HG03060 (cell line): Measurements from ENCODE around the gene PPP6R1.

Experiments
- ATAC-seq: cut with Tn5 transposase; IDR thresholded peaks from one replicate; pipeline ENCODE4 v1.9.1; 2021; ENCODE audit warnings: low read depth, moderate number of reproducible peaks; ENCODE audit not compliant: unreplicated experiment

The PPP6R1 gene

DNA sequence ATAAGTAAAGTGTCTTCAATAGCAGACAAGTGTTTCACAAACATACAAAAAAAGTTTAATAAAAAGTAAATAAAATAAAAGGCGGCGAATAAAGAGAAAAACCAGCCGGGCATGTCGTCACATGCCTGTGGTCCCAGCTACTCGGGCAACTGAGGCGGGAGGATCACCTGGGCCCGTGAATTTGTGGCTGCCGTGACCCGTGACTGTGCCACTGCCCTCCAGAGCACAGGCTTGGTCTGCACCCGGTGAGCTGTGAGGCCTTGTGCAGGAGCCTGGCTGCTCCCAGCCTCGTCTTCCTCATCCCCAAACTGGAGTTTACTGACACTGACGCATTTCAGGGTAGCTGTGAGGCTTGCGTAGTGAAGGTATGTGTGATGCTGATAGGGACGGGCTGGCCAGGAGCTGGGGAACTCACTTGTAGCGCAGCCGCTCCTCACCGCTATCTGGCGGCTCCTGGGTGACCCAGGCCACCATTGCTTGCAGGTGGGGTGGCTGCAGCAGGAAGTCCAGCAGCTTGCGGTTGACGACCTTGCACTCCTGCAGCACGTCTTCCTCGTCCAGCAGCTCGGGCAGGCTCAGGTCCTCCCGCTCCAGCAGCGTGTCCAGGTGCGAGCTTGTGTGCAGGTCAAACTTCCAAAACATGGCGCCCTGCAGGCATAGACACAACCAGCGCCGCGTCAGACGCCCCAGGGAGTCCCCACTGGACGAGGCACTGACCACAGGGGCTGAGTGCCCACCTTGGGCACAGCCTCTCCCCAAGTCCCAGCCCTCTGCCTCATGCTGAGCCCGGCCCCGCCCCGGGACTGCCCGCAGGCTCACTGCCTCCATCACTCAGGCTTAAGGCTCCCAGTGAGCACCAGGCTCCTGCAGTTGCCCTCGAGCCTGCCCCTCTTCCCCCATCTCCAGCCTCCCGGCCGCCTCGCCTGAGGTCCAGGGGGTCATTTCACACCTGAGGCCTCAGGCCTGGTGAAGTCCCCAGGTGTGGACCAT lies 12.1 kb downstream of the PPP6R1 start:
- no peak for ATAC-seq

DNA sequence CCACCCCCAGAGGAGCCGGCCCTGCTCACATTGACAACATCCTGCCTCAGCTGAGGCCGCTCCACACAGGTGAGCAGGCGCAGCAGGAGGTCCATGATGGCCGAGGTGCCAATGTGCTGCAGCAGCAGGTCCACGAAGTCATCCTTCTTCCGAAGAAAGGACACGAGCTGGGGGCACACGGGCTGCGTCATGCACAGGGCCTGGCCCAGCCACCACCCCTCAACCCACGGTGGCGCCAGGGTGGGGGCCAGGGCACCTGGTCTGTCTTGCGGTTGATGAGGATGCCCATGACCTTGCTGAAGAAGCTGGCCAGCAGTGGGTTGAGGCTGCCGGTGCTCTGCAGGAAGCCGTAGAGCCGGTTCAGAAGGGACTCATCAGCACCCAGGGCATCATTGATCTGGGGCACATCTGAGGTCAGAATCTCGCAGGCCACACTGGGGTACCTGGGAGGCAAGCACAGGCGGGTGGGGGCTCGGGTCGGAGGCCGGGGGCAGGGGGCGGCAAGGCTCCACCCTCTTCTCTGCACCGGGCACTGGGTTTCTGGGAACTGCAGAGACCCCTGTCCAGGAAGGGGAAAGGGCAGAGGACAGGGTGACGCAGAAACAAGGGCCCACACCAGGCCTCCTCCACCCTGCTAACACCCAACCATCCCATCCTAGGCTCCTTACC lies 13.4 kb downstream of the PPP6R1 start:
- ATAC-seq: no peak

DNA sequence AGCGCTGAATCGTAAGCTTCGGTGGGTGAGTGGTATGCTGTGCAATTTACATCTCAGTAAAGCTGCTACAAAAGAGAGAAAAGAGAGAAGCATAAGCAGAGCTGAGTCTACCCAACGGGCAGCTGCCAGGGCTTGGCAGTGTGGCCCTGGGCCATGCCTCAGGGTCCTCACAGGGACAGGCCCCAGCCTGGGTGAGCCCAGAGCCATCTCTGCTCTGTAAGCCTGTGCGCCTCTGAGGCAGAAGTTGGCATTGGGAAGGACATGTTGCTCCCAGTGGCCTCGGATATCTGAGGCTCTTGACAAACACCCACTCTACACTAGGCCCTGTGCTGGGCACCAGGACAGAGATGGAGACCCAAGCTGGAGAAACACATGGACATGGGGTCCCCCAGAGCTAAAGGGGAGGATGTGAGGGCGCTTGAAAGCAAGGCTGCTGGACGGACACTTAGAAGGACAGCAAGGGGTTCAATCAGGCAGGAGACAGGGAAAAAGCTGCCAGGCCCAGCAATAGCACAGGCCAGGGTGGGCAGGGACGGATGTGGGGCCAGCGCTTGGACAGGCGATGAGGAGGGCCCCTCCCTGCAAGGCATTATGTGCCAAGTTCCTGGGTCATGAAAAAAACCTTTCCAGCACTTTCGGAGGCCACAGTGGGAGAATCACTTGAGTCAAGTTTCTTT lies 14.7 kb downstream of the PPP6R1 start:
- ATAC-seq: no peak

DNA sequence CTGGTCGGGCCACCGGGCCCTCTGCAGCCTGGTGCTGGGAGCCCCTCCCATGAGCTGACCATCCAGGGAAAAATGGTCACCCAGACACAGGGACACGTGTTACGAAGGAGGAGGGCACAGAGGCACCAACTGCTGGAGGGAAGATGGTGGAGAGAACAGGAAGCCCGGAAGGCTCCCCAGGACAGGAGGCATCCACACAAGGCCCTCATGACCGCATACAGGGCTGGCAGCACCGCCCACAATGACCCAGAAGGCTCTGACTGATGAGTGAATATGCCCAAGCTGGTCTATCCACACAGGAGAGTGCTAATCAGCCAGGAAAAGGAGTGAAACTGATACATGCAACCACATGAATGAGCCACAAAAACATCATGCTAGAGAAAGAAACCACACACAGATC lies 16.3 kb downstream of the PPP6R1 start:
- ATAC-seq: no peak

DNA sequence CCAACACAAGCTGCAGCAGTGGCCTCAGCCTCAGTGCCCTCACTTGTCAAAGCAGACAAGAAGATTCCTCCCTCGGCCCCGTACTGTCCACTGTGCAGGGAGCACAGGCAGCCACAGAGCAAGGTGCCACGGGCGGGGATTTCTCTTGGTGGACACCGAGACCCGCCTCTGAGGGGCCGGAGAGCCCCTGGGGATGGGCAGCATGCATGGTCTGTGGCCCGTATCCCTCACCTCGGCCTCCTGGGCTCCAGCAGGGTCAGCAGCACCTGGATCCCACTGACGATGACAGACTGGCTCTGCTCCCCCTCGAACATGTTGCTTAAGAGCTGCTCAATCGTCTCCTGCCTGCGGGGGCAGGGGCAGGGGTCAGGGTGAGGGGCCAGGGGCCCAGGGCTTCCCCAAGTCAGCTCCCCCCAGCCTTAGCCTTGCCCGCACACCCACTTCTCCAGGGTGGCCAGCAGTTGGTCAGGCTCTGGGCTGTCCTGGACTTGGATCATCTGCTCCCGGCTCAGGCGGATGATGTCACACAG lies 16.8 kb downstream of the PPP6R1 start:
- ATAC-seq: no peak

DNA sequence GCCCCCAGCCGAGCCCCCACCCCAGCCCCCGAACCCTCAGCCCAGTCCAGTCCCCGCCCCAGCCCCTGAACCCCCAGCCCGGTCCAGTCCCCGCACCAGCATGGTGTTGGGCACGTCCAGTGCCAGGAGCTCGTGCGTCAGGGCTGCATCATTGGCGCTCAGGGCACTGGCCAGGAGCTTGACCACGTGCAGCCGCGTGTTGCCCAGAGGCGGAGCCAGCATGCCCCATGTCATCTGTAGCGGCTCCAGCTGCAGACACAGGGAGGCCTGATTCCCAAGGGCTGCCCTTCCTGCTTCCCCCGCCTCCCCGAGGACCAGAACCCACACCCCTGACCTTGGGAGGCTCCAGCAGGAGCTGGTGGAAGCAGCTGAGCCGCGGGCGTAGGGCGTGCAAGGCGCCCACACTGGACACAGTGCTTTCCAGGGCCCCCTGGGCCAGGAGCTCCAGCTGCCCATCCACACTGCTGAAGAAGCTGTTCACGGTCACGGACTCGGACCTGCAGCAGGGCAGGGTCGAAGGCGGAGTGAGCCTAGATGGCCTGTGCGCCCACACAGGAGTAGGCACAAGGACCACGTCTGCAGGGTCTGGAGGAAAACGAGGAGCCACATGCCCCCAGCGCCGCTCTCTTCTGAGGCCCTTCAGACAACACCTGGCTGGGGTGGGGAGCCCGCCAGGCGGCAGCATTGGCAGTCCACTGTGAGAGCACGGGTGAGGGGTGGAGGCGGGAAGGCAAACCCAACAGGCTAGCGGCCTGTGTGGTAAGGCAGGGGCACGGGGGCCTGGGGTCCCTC lies 17.5 kb downstream of the PPP6R1 start:
- no peak for ATAC-seq

DNA sequence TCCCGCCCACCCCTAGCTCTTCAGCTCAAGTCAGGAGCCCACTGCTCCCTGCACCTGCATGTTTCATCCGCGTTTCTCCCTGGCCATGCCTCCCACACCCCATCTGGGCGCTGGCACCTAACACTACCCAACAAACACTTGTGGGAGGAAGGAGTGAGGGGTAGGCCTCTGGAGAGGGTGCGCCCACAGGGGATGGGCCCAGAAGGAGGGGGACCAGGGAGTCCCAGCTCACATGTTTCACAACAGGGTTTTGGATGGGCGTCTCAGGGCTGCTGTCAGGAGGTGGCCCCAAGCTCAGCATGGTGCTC lies 18.1 kb downstream of the PPP6R1 start:
- ATAC-seq: no peak

DNA sequence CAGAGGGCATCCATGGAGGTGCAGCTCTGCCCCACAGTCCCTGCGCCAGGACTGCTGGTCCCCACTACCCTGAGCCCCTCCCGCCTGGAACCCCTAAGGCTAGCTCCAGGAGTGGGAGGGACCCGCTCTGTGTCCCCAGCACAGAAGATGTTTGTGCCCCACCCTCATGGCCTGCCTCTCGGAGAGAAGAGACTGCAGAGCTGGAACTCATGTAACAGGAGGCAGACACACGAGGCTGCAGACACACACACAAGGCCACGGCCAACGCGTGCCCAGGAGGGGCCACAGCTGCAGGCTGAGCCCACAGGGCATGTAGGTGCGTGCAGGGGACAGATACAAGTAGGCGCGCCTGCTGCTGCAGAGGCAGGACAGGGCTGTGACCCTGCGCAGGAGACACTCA lies 19.8 kb downstream of the PPP6R1 start:
- ATAC-seq: no peak

DNA sequence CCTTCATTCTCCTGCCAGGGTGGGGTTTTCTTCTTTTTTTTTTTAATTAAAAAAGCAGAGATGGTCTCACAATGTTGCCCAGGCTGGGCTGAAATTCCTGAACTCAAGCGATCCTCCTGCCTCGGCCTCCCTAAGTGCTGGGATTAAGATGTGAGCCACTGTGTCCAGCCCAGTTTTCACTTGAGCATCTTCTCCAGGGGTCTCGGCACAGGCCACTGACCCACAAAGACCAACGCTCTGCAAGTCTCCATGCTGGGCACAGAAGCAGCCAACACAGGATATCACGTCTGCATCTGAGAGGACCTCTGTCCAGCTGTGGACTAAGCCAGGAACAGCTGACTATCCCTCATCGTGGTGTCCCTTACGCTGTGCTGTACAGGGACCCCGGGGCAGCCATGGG lies 20.8 kb downstream of the PPP6R1 start:
- no peak for ATAC-seq

DNA sequence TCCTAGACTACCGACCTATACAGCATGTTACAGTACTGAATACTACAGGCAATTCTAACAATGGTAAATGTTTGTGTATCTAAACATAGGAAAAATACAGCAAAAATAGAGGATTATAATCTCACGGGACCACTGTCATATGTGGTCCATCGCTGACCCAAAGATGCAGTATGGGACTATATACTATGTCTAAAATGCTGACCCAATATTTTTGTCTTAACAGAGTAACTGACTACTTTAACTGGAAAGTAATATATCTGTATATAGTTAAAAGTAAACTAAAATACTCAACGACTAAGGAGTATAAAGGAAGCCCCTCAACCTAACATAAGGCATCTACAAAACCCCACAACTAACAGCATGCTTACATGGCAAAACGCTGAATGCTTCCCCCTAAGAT lies 25.8 kb downstream of the PPP6R1 start:
- ATAC-seq: no peak

DNA sequence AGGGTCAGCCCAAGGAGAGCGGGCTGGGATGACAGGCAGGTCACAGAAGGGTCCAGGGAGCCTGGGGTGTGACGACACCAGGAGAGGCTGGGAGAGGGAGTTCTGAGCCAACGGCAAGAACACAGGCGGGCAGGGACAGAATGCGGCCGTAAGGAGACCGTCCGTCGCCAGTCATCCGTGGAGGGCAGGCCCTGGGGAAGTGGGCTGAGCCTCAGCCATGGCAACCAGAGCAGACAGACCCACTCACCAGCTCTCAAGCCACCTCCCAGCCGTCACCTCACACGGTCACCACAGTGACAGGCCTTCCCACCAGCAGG lies 26.6 kb downstream of the PPP6R1 start:
- ATAC-seq: no peak

DNA sequence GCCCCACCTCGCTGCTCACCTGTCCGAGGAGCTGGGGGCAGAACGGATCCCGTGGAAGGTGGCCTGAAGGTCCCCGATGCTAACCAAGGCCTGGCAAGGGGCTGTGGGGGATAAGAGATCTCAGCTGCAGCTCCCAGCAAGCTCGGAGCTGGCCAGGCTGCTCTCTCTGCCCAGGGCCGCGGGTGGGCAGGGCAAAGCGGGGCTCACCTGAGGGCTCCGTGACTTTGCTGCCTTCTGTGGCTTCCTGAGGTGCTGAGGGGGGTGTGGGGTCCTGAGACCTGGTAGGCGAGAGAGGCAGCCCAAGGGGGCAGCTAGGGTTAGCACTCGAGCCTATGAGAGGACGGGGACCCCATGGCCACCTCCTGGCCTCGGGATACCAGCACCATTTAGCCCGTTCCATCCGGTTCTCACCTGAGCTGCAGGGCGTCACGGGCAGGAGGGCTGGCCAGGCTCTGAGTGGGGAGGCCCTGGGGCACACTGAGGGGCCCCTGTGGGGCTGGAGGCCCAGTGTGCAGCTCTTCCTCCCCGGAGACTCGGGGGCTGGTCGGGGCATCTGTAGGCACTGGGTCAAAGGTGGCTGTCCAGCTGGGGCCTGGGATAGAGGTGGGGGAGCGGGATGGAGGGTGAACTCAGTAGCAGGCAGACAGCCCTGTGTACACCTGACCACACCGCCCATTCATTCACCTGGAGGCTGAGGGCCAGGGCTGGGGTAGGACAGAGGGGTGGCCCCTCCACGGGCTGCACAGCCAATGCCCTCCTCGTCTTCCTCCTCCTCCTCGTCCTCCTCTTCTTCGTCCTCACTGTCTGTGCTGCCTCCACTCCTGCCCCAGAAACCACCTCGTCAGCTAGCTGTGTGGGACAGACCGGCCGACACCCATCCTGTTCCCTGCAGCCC lies 27.2 kb downstream of the PPP6R1 start:
- no peak for ATAC-seq

DNA sequence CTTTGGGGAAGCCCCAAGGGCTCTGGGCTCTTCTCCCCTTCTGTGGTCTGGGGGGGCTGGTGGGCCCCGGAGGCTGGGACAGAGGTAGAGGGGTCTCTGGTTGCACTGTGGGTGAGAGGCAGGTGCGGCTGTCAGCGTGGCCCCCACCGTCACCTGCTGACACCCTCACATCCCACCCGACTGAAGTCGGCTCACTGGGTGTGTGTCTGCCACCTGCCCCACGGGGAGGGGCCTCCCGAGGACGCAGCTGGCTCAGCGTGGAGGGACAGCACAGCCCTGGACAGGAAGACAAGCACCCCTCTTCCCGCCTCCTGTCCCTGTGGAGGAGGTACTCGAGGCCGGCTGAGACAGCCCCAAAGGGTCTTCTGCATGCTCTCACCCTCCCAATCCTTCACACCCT lies 28.0 kb downstream of the PPP6R1 start:
- ATAC-seq: no peak

DNA sequence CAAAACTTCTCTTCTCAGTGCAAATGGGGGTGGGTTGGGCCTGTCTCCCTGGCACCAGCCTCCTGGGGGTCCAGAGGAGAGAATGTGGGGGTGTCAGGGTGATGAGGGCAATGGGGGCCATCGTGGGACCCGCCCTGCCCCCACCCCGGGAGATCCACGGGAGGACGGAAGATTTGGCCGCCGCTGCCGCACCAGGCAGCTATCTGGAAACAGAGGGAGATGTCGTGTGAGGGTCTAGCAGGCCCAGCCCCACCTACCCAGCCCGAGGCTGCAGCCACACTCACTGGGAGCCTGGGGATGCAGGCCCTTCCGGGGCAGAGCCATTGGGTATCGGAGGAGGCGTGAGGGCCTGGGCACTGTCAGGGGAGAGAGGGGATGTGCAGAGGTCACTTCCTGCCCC lies 28.5 kb downstream of the PPP6R1 start:
- ATAC-seq: no peak

DNA sequence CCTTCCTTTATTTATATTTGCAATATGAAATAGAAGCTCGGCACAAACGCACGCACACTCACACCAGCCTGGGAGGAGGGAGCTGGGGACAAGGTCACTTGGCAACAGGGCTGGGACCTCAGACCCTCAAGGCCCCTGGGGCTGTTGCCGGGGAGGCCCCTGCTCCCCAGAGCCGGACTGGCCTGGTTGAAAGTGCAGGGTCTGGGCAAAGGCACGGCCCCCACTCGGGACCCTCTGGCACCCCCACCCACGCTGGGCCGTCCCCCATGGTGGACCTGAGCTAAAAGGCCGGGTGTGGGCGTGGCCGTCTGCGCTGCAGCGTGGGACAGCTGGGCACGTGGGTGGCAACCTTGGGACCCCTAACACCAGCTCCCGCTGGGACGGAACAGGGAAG lies 29.0 kb downstream of the PPP6R1 start:
- ATAC-seq: no peak

DNA sequence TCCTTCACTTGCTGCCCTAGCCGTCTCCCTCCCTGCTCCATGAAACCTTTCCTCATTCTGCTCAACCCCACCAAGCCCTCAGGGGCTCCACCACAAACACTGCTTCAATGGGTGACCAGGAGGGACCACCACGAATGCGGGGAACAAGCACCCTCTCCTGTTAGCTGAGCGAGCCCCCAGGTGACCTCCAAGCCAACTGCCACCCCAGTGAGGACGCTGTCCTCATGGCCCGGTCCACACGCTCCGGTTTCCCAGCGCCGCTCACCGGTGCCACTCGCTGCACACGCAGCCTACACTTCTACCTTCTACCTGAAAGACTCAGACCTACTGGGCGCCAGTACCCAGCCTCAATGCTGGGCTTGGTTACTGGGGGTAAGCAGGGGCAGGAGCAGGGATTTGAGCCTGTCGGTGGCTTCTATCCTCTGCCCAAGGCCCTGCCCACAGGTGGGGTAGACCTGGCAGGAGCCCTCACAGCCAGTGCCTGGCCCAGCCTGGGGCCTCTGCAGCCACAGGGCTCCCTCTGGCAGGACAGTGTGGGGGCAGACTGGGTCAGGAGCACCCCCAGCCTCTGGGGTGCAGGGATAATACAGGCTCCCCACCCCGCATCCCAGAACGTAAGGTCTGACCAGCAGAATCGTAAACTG lies 29.6 kb downstream of the PPP6R1 start:
- ATAC-seq: no peak

DNA sequence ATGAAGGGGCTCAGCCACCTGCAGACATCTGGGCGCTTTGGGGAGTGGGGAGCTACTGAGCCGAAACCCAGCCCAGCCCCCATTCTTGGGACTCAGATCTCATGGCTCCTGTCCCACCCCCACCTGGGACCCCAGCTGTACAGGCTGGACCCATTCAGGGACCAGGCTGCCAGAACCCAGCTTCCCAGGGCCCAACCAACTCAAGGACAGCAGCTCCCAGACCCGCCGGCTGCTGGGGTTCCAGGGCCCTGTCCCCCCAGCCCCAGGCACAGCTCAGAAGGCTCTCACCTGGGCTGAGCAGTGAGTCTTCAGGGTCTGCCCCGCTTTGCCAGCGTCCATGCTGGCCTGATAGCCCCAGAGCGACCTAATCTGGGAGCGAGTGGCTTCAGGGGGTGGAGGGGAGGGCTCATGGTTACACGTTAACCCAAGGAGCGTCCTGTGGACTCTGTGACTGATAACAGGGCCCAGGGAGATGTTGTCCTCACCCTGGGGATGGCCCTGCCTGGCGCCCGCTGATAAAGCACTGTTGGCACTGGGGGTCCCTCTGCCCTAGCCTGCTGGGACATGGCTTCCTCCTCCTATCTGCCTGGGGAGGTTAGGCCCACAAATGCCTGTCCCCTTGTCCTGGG lies 30.3 kb downstream of the PPP6R1 start, which contains the start of gene TMEM86B:
Gene TMEM86B (minus strand): TSS at position 361 of the 629 bp plus-strand sequence. CDS start 22 bp downstream, at position 339.
- ATAC-seq: no peak

DNA sequence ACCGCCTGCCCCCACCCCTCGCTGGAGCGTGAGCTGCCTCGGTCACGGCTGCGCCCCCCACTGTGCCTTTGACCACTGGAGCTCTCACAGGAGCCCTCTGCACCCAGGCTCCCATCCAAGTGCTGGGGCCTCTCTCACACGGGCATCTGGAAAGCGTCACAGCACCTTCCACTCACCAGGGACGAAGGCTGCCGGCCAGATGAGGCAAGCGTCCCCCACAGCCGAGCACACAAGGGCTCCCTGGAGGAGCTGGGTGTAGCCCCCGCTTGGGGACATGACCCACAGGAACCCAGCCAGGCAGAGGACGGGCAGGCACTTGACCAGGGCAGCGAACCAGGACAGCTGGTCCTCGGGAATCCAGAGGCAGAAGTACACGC lies 30.8 kb downstream of the PPP6R1 start:
- no peak for ATAC-seq
